ENCODE results near the gene PTGR3.

The PTGR3 gene

DNA sequence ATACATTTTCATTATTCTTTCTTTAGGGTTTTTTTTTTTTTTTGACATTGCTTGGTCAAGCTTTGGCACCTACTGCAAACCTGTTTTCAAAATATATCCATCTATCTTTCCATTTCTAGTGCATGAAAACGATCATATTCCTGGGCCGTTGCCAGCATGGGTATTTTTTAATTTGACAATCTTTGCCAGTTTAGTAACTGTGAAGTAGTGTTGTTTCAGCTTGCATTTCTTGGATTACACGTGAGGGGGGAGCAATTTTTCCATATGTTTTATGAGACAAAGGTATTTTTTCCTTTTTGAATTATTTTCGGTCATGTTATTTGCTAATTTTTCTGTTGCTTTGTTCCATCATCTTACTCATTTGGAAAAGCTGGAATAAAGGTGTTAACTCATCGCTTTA, 42.5 kb upstream of the PTGR3 start:
- no peak overlapping the region for H2AFZ ChIP-seq (ENCODE audit: low read depth, low read length)
- H3K4me3 ChIP-seq (ENCODE audit: low read depth in 1 of 2, low read length in 2 of 2), result no peak overlapping the region
- H3K4me1 ChIP-seq (ENCODE audit: insufficient read depth, low read length), result peaks cover 38% of the 10 kb centered on the region
- H4K20me1 ChIP-seq (ENCODE audit: insufficient read depth, low read length), result peaks cover 18% of the 10 kb centered on the region; the same call in 1 of the 2 replicates
- DNase-seq (no peak), ATAC-seq (ENCODE audit: insufficient read depth, low read depth) (no peak)
- no peak for TF ChIP-seq EZH2 (IDR thresholded peaks at IDR 0.05; ENCODE audit: borderline replicate concordance, low read depth, low read length, severe bottlenecking)
- TF ChIP-seq, protein P1, sequence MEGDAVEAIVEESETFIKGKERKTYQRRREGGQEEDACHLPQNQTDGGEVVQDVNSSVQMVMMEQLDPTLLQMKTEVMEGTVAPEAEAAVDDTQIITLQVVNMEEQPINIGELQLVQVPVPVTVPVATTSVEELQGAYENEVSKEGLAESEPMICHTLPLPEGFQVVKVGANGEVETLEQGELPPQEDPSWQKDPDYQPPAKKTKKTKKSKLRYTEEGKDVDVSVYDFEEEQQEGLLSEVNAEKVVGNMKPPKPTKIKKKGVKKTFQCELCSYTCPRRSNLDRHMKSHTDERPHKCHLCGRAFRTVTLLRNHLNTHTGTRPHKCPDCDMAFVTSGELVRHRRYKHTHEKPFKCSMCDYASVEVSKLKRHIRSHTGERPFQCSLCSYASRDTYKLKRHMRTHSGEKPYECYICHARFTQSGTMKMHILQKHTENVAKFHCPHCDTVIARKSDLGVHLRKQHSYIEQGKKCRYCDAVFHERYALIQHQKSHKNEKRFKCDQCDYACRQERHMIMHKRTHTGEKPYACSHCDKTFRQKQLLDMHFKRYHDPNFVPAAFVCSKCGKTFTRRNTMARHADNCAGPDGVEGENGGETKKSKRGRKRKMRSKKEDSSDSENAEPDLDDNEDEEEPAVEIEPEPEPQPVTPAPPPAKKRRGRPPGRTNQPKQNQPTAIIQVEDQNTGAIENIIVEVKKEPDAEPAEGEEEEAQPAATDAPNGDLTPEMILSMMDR (IDR thresholded peaks at IDR 0.05; ENCODE audit: borderline replicate concordance, extremely low read depth, low read length, poor library complexity, severe bottlenecking), result no peak
- no peaks in the 10 kb centered on the region for H3K36me3 ChIP-seq (ENCODE audit: insufficient read depth, low read length)
- H3K27me3 ChIP-seq (ENCODE audit: insufficient read depth, low read length, poor library complexity), result no peaks in the 10 kb centered on the region
- H3K79me2 ChIP-seq (ENCODE audit: insufficient read depth, low read length), result peaks cover 95% of the 10 kb centered on the region
- H3K9ac ChIP-seq (ENCODE audit: low read depth, low read length), result no peak overlapping the region
- no peak overlapping the region for H3K27ac ChIP-seq (ENCODE audit: low read length)
- H3K9me3 ChIP-seq (ENCODE audit: insufficient read depth, low read length, severe bottlenecking), result no peaks in the 10 kb centered on the region
- no peak overlapping the region for H3K4me2 ChIP-seq (ENCODE audit: insufficient read depth, low read length)

DNA sequence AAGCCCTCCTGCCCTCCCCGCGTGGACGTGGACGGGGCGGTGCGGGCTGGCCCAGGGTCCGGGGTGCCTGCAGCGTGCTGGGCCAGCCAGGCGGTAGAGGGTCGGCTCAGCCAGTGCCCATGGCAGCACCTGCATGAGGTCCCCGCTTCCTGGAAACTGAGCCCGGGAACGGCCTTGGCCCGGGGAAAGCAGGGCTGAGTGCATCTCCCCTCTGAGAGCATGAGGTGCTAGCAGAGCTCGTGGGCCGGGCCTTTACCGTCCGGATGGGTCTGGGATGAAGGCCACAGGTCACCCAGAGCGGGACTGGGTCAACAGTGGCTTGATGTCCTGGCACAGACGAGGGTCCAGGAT, 41.5 kb upstream of the PTGR3 start:
- Histone ChIP-seq H3K27ac (ENCODE audit: low read length) (peak overlapping the region; percentile 93; the same call in 1 of the 2 replicates), H3K4me1 (ENCODE audit: insufficient read depth, low read length) (peaks cover 48% of the 10 kb centered on the region), H3K9ac (ENCODE audit: low read depth, low read length) (no peak overlapping the region), H3K27me3 (ENCODE audit: insufficient read depth, low read length, poor library complexity) (no peaks in the 10 kb centered on the region), H3K79me2 (ENCODE audit: insufficient read depth, low read length) (peaks cover 96% of the 10 kb centered on the region), H4K20me1 (ENCODE audit: insufficient read depth, low read length) (peaks cover 16% of the 10 kb centered on the region; the same call in 1 of the 2 replicates), H3K36me3 (ENCODE audit: insufficient read depth, low read length) (no peaks in the 10 kb centered on the region), H2AFZ (ENCODE audit: low read depth, low read length) (no peak overlapping the region), H3K9me3 (ENCODE audit: insufficient read depth, low read length, severe bottlenecking) (no peaks in the 10 kb centered on the region), H3K4me3 (ENCODE audit: low read depth in 1 of 2, low read length in 2 of 2) (no peak overlapping the region), H3K4me2 (ENCODE audit: insufficient read depth, low read length) (no peak overlapping the region)
- no peak for DNase-seq
- ATAC-seq (ENCODE audit: insufficient read depth, low read depth), result no peak
- no peak for TF ChIP-seq EZH2 (IDR thresholded peaks at IDR 0.05; ENCODE audit: borderline replicate concordance, low read depth, low read length, severe bottlenecking)
- TF ChIP-seq, protein P1 (IDR thresholded peaks at IDR 0.05; ENCODE audit: borderline replicate concordance, extremely low read depth, low read length, poor library complexity, severe bottlenecking), result no peak

DNA sequence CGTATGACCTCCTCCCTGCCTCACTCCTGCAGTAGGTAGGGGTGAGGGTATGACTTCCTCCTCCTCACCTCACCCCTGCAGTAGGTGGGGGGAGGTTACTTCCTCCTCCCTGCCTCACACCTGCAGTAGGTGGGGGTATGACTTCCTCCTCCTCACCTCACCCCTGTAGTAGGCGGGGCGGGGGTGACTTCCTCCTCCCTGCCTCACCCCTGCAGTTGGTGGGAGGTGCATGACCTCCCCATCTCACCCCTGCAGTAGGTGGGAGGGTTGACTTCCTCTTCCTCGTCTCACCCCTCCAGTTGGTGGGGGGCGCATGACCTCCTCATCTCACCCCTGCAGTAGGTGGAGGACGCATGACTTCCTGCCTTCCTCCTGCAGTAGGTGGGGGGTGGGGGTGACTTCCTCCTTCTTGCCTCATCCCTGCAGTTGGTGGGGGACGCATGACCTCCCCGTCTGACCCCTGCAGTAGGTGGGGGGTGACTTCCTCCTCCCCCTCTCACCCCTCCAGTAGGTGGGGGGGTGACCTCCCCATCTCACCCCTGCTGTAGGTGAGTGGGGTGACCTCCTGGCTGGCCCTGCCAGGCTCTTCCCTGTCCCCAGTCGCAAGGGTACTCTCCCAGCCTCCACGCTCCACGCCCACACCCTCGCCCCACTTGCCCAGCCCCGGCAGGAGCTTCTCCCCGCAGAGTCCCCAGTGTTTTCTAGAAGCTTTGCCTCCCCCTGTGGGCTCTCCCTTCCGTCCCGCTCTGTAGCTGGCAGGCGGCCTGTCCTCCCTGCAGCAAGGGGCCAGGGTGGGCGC, 40.9 kb upstream of the PTGR3 start:
- Histone ChIP-seq H2AFZ (ENCODE audit: low read depth, low read length) (no peak overlapping the region), H4K20me1 (ENCODE audit: insufficient read depth, low read length) (peaks cover 16% of the 10 kb centered on the region; the same call in 1 of the 2 replicates), H3K9ac (ENCODE audit: low read depth, low read length) (no peak overlapping the region), H3K27me3 (ENCODE audit: insufficient read depth, low read length, poor library complexity) (no peaks in the 10 kb centered on the region), H3K4me2 (ENCODE audit: insufficient read depth, low read length) (no peak overlapping the region), H3K4me3 (ENCODE audit: low read depth in 1 of 2, low read length in 2 of 2) (no peak overlapping the region), H3K4me1 (ENCODE audit: insufficient read depth, low read length) (peaks cover 51% of the 10 kb centered on the region), H3K9me3 (ENCODE audit: insufficient read depth, low read length, severe bottlenecking) (no peaks in the 10 kb centered on the region), H3K27ac (ENCODE audit: low read length) (peak overlapping the region; percentile 93), H3K36me3 (ENCODE audit: insufficient read depth, low read length) (no peaks in the 10 kb centered on the region), H3K79me2 (ENCODE audit: insufficient read depth, low read length) (peaks cover 96% of the 10 kb centered on the region)
- no peak for ATAC-seq (ENCODE audit: insufficient read depth, low read depth)
- DNase-seq, result peak; percentile 63
- TF ChIP-seq, protein P1 (IDR thresholded peaks at IDR 0.05; ENCODE audit: borderline replicate concordance, extremely low read depth, low read length, poor library complexity, severe bottlenecking), result no peak
- TF ChIP-seq EZH2 (IDR thresholded peaks at IDR 0.05; ENCODE audit: borderline replicate concordance, low read depth, low read length, severe bottlenecking), result no peak
